A549 (cell line): ENCODE results near the gene IRF3. TPM values are rescaled to one million over a fixed set of nuclear protein-coding genes. Genes with fewer than 3 reads are reported as not detected.

Source experiments
- ATAC-seq, 2 experiments: fragments of 200-7000 bp in 1 of 2; fragments of >200 bp in 1 of 2; cut with Nextera tagmentation in 1 of 2; cut with Tn5 transposase in 1 of 2; 3 replicates each; pipeline versions ENCODE4 v1.8.0 to v1.9.1; 2018 to 2020; ENCODE audit warnings: mild to moderate bottlenecking in 1 of 2, moderate library complexity in 1 of 2
- CTCF ChIA-PET: fragments of 300-600 bp; sonication (Branson Sonifier 250); formaldehyde crosslinking; extraction: SDS; loops from one replicate; lab custom pipeline; 2021; ENCODE audit warnings: antibody characterized with exemption, inconsistent platforms; lab: Yijun Ruan, JAX
- POLR2A ChIA-PET: fragments of 350-600 bp; formaldehyde crosslinking; extraction: SDS; loops from one replicate; lab custom pipeline; 2021; ENCODE audit warnings: antibody characterized with exemption, inconsistent platforms; lab: Yijun Ruan, JAX
- DNase-seq, 2 experiments: peaks; one replicate each; pipeline versions ENCODE4 v3.0.0 to v3.0.0-alpha.2; 2011 to 2016; ENCODE audit warnings: low read depth in 1 of 2, low spot score in 1 of 2
- FAIRE-seq: peaks from 2 replicates; lab custom pipeline; 2011; peaks lifted over from hg19 to GRCh38; lab: Jason Lieb, UNC
- H3K27ac ChIP-seq, 2 experiments: fragments of >200 bp; sonication (Bioruptor Twin); formaldehyde crosslinking; 3 replicates each; pipeline ENCODE4 v1.5.1; 2016 to 2017
- H3K4me1 ChIP-seq: fragments of >200 bp; sonication (Bioruptor Twin); formaldehyde crosslinking; 3 replicates; pipeline ENCODE4 v1.6.1; 2016
- H3K4me2 ChIP-seq: fragments of >200 bp; sonication (Bioruptor Twin); formaldehyde crosslinking; 3 replicates; pipeline ENCODE4 v1.6.1; 2016
- H3K4me3 ChIP-seq: fragments of >200 bp; sonication (Bioruptor Twin); formaldehyde crosslinking; 3 replicates; pipeline ENCODE4 v1.5.1; 2016
- H3K9me3 ChIP-seq: fragments of >200 bp; sonication (Bioruptor Twin); formaldehyde crosslinking; 3 replicates; pipeline ENCODE4 v1.6.1; 2016
- BHLHE40 ChIP-seq: IDR thresholded peaks from 2 replicates; pipeline ENCODE4 v1.6.1; 2012; ENCODE audit warnings: low read depth, low read length, inconsistent platforms
- CBX2 ChIP-seq: fragments of 200-600 bp; sonication (generic); IDR thresholded peaks from 2 replicates; pipeline ENCODE4 v1.6.1; 2016; ENCODE audit warnings: low read depth, mild to moderate bottlenecking, borderline replicate concordance
- CBX8 ChIP-seq: fragments of 200-600 bp; sonication (generic); IDR thresholded peaks from 2 replicates; pipeline ENCODE4 v1.6.1; 2016
- CEBPB ChIP-seq, 2 experiments: fragments of >200 bp in 1 of 2; sonication (Bioruptor Twin) in 1 of 2; formaldehyde crosslinking in 1 of 2; IDR thresholded peaks; 2 replicates each; pipeline ENCODE4 v1.6.1; 2012 to 2016
- CHD4 ChIP-seq: fragments of 200-600 bp; sonication (generic); IDR thresholded peaks from 2 replicates; pipeline ENCODE4 v1.6.1; 2016; ENCODE audit warnings: antibody characterized with exemption, mild to moderate bottlenecking, borderline replicate concordance
- EHMT2 ChIP-seq: fragments of 200-600 bp; sonication (generic); IDR thresholded peaks from 2 replicates; pipeline ENCODE4 v1.6.1; 2016; ENCODE audit warnings: antibody characterized with exemption, low read depth, mild to moderate bottlenecking, moderate library complexity
- FOSL2 ChIP-seq, 2 experiments: fragments of 450-650 bp in 1 of 2; fragments of >200 bp in 1 of 2; sonication (Bioruptor Twin) in 1 of 2; formaldehyde crosslinking; IDR thresholded peaks; 2 replicates each; pipeline versions ENCODE4 v1.5.0 to v1.6.1; 2016 to 2020; ENCODE audit warnings: mild to moderate bottlenecking in 1 of 2, moderate library complexity in 1 of 2
- HOXB13 ChIP-seq: fragments of 250-450 bp; sonication (Bioruptor Pico); IDR thresholded peaks from 2 replicates; pipeline ENCODE4 v1.5.0; 2020; ENCODE audit warnings: low read depth, mild to moderate bottlenecking, moderate library complexity
- JUN ChIP-seq, 2 experiments: fragments of >200 bp; sonication (Bioruptor Twin); formaldehyde crosslinking; IDR thresholded peaks; 2 replicates in 1 of 2; 3 replicates in 1 of 2; pipeline ENCODE4 v1.6.1; 2016 to 2017
- KDM1A ChIP-seq: fragments of 200-600 bp; sonication (generic); IDR thresholded peaks from 2 replicates; pipeline ENCODE4 v1.6.1; 2016; ENCODE audit warnings: low read depth, mild to moderate bottlenecking
- KDM5A ChIP-seq: fragments of 200-600 bp; sonication (generic); IDR thresholded peaks from 2 replicates; pipeline ENCODE4 v1.6.1; 2016; ENCODE audit warnings: antibody characterized with exemption, mild to moderate bottlenecking
- MAZ ChIP-seq: fragments of 150-350 bp; IDR thresholded peaks from 2 replicates; pipeline ENCODE4 v1.6.1; 2014; ENCODE audit warnings: antibody characterized with exemption, low read depth, low read length, borderline replicate concordance
- MYC ChIP-seq: IDR thresholded peaks from 2 replicates; pipeline ENCODE4 v1.6.1; 2012; ENCODE audit warnings: mild to moderate bottlenecking, inconsistent platforms, low read length, improper control_type of control experiment, borderline replicate concordance
- NPAS2 ChIP-seq: fragments of 250-450 bp; sonication (Bioruptor Pico); IDR thresholded peaks from 2 replicates; pipeline ENCODE4 v1.8.0; 2022; ENCODE audit warnings: mild to moderate bottlenecking, moderate library complexity, borderline replicate concordance
- RAD21 ChIP-seq, 2 experiments: fragments of >200 bp in 1 of 2; sonication (Bioruptor Twin) in 1 of 2; formaldehyde crosslinking in 1 of 2; IDR thresholded peaks in 1 of 2; conservative IDR thresholded peaks in 1 of 2; 2 replicates in 1 of 2; 3 replicates in 1 of 2; pipeline ENCODE4 v1.6.1; 2012 to 2018; ENCODE audit warnings: inconsistent platforms in 1 of 2
- REST ChIP-seq: fragments of 200-600 bp; sonication (generic); IDR thresholded peaks from 2 replicates; pipeline ENCODE4 v1.6.1; 2016; ENCODE audit warnings: antibody characterized with exemption, mild to moderate bottlenecking, moderate library complexity
- RFX5 ChIP-seq: fragments of 450-650 bp; IDR thresholded peaks from 2 replicates; pipeline ENCODE4 v1.7.1; 2014; ENCODE audit warnings: antibody characterized with exemption, mild to moderate bottlenecking, moderate library complexity
- TP53 ChIP-seq: fragments of 250-450 bp; sonication (Bioruptor Pico); IDR thresholded peaks from 2 replicates; pipeline ENCODE4 v1.5.0; 2021; ENCODE audit warnings: mild to moderate bottlenecking, moderate library complexity
- ZC3H11A ChIP-seq: fragments of 450-650 bp; IDR thresholded peaks from 2 replicates; pipeline ENCODE4 v1.6.1; 2014; ENCODE audit warnings: antibody characterized with exemption, mild to moderate bottlenecking
- ZSCAN20 ChIP-seq: fragments of 250-450 bp; sonication (Bioruptor Pico); IDR thresholded peaks from 2 replicates; pipeline ENCODE4 v1.8.0; 2022; ENCODE audit warnings: mild to moderate bottlenecking, moderate library complexity
- WGBS: methylation state at CpG from one replicate; pipeline ENCODE4 v1.1.6; 2017; ENCODE audit errors: missing lambda C conversion rate; 5-methylcytosine and 5-hydroxymethylcytosine counted together
- polyA plus RNA-seq, 4 experiments: library from polyadenylated mRNA; depleted of rRNA in 3 of 4; stranded (reverse); fragments of >200 nt; fragmentation: RNase III in 1 of 4; extraction: RNeasy Plus Mini Kit Qiagen cat#74134 plus additional on column Dnase treatment in 1 of 4; gene quantifications; 2 replicates in 3 of 4; 3 replicates in 1 of 4; pipeline ENCODE4 v1.2.3, GENCODE V29; 2011 to 2017
- TF ChIP-seq, protein P1 (sequence below): fragments of >200 bp; sonication (Bioruptor Twin); formaldehyde crosslinking; IDR thresholded peaks from 2 replicates; pipeline ENCODE4 v1.6.1; 2016

Gene IRF3
- polyA plus RNA-seq, 2 of the 4 experiments (the other 2 are of a cell fraction): 54.0 to 103 TPM

GRCh38 chr19:49651820-49652550 is 13.7 kb downstream of the IRF3 start:
- DNase-seq: no peak
- H3K9me3 ChIP-seq: no peaks in the 10 kb centered on the region
- H3K4me1 ChIP-seq: no peaks in the 10 kb centered on the region
- FAIRE-seq: no peak
- 97% methylated on average over 109 of the region's 110 CpGs for WGBS
- CTCF ChIA-PET: interaction anchor here (21.2 kb wide), 1 partner anchor 23 kb away, joined by 326 read pairs; the partner anchor contains the start of gene PRMT1
- H3K4me3 ChIP-seq: no peak overlapping the region
- POLR2A ChIA-PET: no interaction called here
- TF ChIP-seq BHLHE40: no peak
- TF ChIP-seq ZC3H11A: no peak
- no peak overlapping the region for H3K27ac ChIP-seq
- ATAC-seq: no peak
- no peak overlapping the region for H3K4me2 ChIP-seq

DNA sequence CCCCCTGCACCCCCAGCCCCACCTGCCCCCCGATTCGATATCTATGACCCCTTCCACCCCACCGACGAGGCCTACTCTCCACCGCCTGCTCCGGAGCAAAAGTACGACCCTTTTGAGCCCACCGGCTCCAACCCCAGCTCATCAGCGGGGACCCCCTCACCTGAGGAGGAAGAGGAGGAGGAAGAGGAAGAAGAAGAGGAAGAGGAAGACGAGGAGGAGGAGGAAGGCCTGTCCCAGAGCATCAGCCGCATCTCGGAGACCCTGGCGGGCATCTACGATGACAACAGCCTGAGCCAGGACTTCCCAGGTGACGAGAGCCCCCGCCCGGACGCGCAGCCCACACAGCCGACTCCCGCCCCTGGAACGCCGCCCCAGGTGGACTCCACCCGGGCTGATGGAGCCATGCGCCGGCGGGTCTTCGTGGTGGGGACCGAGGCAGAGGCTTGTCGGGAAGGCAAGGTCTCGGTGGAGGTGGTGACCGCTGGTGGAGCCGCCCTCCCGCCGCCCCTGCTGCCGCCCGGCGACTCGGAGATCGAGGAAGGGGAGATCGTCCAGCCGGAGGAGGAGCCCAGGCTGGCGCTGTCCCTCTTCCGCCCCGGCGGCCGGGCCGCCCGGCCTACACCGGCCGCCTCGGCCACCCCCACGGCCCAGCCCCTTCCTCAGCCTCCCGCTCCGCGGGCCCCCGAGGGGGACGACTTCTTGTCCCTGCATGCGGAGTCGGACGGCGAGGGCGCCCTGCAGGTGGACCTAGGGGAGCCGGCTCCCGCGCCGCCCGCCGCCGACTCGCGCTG is 14.4 kb downstream of the IRF3 start:
- DNase-seq: no peak
- WGBS: 97% methylated on average over 57 of the region's 72 CpGs
- TF ChIP-seq RFX5: no peak
- TF ChIP-seq MAZ: no peak
- no peak for TF ChIP-seq FOSL2 (IDR thresholded peaks at IDR 0.05)
- TF ChIP-seq FOSL2 (CRISPR knock-in tag; IDR thresholded peaks at IDR 0.05): no peak
- no peak for TF ChIP-seq TP53 (CRISPR knock-in tag)
- no peak for TF ChIP-seq KDM5A
- ChIA-PET POLR2A (no interaction called here), CTCF (interaction anchor here (1.5 kb wide), 1 partner anchor 20 kb away, joined by 4 read pairs; no protein-coding TSS in a partner anchor)
- Histone ChIP-seq H3K4me2 (no peak overlapping the region), H3K4me1 (no peaks in the 10 kb centered on the region), H3K4me3 (no peak overlapping the region), H3K9me3 (no peaks in the 10 kb centered on the region), H3K27ac (no peak overlapping the region)
- no peak for ATAC-seq
- no peak for FAIRE-seq

DNA sequence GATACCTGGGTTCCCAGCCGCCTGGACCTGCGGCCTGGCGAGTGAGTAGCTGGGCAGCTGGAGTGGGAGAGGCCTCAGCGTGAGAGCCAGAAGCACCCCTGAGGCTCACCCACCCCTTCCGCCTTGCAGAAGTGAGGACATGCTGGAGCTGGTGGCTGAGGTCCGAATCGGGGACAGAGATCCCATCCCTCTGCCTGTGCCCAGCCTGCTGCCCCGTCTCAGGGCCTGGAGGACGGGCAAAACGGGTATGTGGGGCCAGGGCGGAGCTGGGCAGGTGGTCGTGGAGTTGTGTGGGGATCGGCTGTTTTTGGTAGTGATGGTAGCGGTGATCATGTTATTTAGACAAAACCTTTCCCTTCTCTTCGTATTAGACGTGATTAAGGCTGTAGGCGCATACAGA is 19.1 kb downstream of the IRF3 start:
- ChIA-PET POLR2A (no interaction called here), CTCF (interaction anchor here (0.7 to 12.4 kb wide), 7 partner anchors 13 to 80 kb away, joined by 3 to 134 read pairs (median 10); partner anchors contain the start of genes BCL2L12, IRF3 and PRMT1)
- WGBS: 93% methylated on average over 16 of the region's 17 CpGs
- Histone ChIP-seq H3K27ac (no peak overlapping the region), H3K4me1 (peaks cover 17% of the 10 kb centered on the region), H3K4me2 (no peak overlapping the region), H3K9me3 (no peaks in the 10 kb centered on the region), H3K4me3 (no peak overlapping the region)
- DNase-seq (no peak), FAIRE-seq (no peak), ATAC-seq (no peak)
- TF ChIP-seq ZC3H11A: no peak
- TF ChIP-seq REST: no peak
- no peak for TF ChIP-seq KDM1A
- no peak for TF ChIP-seq CBX8
- no peak for TF ChIP-seq ZSCAN20
- TF ChIP-seq, protein P1, sequence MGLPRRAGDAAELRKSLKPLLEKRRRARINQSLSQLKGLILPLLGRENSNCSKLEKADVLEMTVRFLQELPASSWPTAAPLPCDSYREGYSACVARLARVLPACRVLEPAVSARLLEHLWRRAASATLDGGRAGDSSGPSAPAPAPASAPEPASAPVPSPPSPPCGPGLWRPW: no peak
- TF ChIP-seq CEBPB (IDR thresholded peaks at IDR 0.05): no peak
- no peak for TF ChIP-seq MAZ
- TF ChIP-seq RAD21 (conservative IDR thresholded peaks at IDR 0.05 in 1 of 2, IDR thresholded peaks at IDR 0.05 in 1 of 2): no peak
- no peak for TF ChIP-seq MYC
- no peak for TF ChIP-seq JUN (IDR thresholded peaks at IDR 0.05)
- TF ChIP-seq CHD4: no peak
- no peak for TF ChIP-seq NPAS2 (CRISPR knock-in tag)
- TF ChIP-seq TP53 (CRISPR knock-in tag): no peak
- no peak for TF ChIP-seq EHMT2
- no peak for TF ChIP-seq CBX2
- no peak for TF ChIP-seq FOSL2 (IDR thresholded peaks at IDR 0.05)
- TF ChIP-seq FOSL2 (CRISPR knock-in tag; IDR thresholded peaks at IDR 0.05): no peak
- no peak for TF ChIP-seq HOXB13 (CRISPR knock-in tag)
